Keratinocyte (primary cell): Measurements from ENCODE around the gene PGS1. TPM values are rescaled to one million over a fixed set of nuclear protein-coding genes. Genes with fewer than 3 reads are reported as not detected.

ENCODE experiments used
- DNase-seq: peaks from one replicate; pipeline ENCODE4 v3.0.0-alpha.2; 2011; ENCODE audit warnings: low read depth, missing footprints, low spot score
- FAIRE-seq: peaks from 2 replicates; lab custom pipeline; 2011; peaks lifted over from hg19 to GRCh38; lab: Jason Lieb, UNC
- H2AFZ ChIP-seq: 2 replicates; pipeline ENCODE4 v1.6.0; 2012; ENCODE audit warnings: low read length, control low read depth, inconsistent platforms; ENCODE audit not compliant: control insufficient read depth
- H3K27ac ChIP-seq: 2 replicates; pipeline ENCODE4 v1.5.1; 2011; ENCODE audit warnings: low read length; ENCODE audit not compliant: control insufficient read depth, insufficient read depth
- H3K27me3 ChIP-seq: 3 replicates; pipeline ENCODE4 v1.6.0; 2011; ENCODE audit warnings: low read length; ENCODE audit not compliant: control insufficient read depth, insufficient read depth; ENCODE audit errors: extremely low read depth
- H3K36me3 ChIP-seq, 2 experiments: 2 replicates in 1 of 2; 3 replicates in 1 of 2; pipeline ENCODE4 v1.5.1; 2011; ENCODE audit warnings: low read length in 2 of 2, mild to moderate bottlenecking in 1 of 2; ENCODE audit not compliant: control insufficient read depth in 2 of 2, insufficient read depth in 2 of 2; ENCODE audit errors: extremely low read depth in 1 of 2
- H3K4me1 ChIP-seq: 3 replicates; pipeline ENCODE4 v1.5.1; 2011; ENCODE audit warnings: low read length; ENCODE audit not compliant: control insufficient read depth, insufficient read depth; ENCODE audit errors: extremely low read depth
- H3K4me2 ChIP-seq: 3 replicates; pipeline ENCODE4 v1.6.0; 2011; ENCODE audit warnings: low read depth, low read length; ENCODE audit not compliant: control insufficient read depth, insufficient read depth; ENCODE audit errors: extremely low read depth
- H3K4me3 ChIP-seq, 3 experiments: fragments of 200-600 bp in 1 of 3; sonication (generic) in 1 of 3; 2 replicates in 2 of 3; 3 replicates in 1 of 3; pipeline ENCODE4 v1.5.1; 2011 to 2016; ENCODE audit warnings: low read length in 3 of 3, mild to moderate bottlenecking in 3 of 3, control low read depth in 2 of 3, inconsistent platforms in 1 of 3, low read depth in 1 of 3, mixed read lengths in 1 of 3, mixed run types in 1 of 3, moderate library complexity in 1 of 3; ENCODE audit not compliant: control insufficient read depth in 2 of 3, insufficient read depth in 2 of 3; ENCODE audit errors: extremely low read depth in 1 of 3
- H3K79me2 ChIP-seq: 2 replicates; pipeline ENCODE4 v1.6.0; 2012; ENCODE audit warnings: low read length; ENCODE audit not compliant: control insufficient read depth, insufficient read depth
- H3K9ac ChIP-seq: 3 replicates; pipeline ENCODE4 v1.6.0; 2011; ENCODE audit warnings: low read length; ENCODE audit not compliant: control insufficient read depth, insufficient read depth; ENCODE audit errors: extremely low read depth
- H3K9me1 ChIP-seq: 3 replicates; pipeline ENCODE4 v1.6.0; 2011; ENCODE audit warnings: low read length; ENCODE audit not compliant: control insufficient read depth, insufficient read depth; ENCODE audit errors: extremely low read depth
- H3K9me3 ChIP-seq: 2 replicates; pipeline ENCODE4 v1.5.1; 2012; ENCODE audit warnings: low read depth, low read length; ENCODE audit not compliant: control insufficient read depth
- H4K20me1 ChIP-seq: 3 replicates; pipeline ENCODE4 v1.6.0; 2011; ENCODE audit warnings: low read length; ENCODE audit not compliant: control insufficient read depth, insufficient read depth; ENCODE audit errors: extremely low read depth
- CTCF ChIP-seq, 3 experiments: IDR thresholded peaks in 1 of 3; conservative IDR thresholded peaks in 1 of 3; optimal IDR thresholded peaks in 1 of 3; 2 replicates in 2 of 3; 3 replicates in 1 of 3; pipeline versions ENCODE3 to v1.5.1; 2011; ENCODE audit warnings: low read length in 3 of 3, mild to moderate bottlenecking in 3 of 3, moderate library complexity in 2 of 3, control low read depth in 1 of 3, inconsistent platforms in 1 of 3; ENCODE audit not compliant: insufficient read depth in 2 of 3; ENCODE audit errors: extremely low read depth in 1 of 3
- EZH2 ChIP-seq: IDR thresholded peaks from one replicate; pipeline ENCODE4 v1.6.1; 2012; ENCODE audit warnings: inconsistent platforms, mild to moderate bottlenecking, low read length, moderate library complexity
- dilution Hi-C: fragments of 300-500 bp; cut with MboI; formaldehyde crosslinking; loops from one replicate; pipeline ENCODE4 v1.7.0; 2020; ENCODE audit warnings: low sequenced_read_pairs; ENCODE audit not compliant: extremely low pct_ligation_motif_present
- polyA plus RNA-seq, 5 experiments: library from polyadenylated mRNA; depleted of rRNA in 3 of 5; stranded (reverse) in 3 of 5; stranded (forward) in 1 of 5; unstranded in 1 of 5; fragments of >200 nt; gene quantifications; 1 replicate in 1 of 5; 2 replicates in 3 of 5; 3 replicates in 1 of 5; pipeline versions ENCODE4 v1.2.1 to v1.2.3, GENCODE V29; 2011 to 2012; ENCODE audit warnings: missing spikeins in 2 of 5, low read depth in 1 of 5, low replicate concordance in 1 of 5

The PGS1 gene
- polyA plus RNA-seq, 1 donor (not counting 4 experiments of a cell fraction or from before 2014, with no cell fraction given): 19.6 TPM

GRCh38 chr17:78358538-78359320 is 19.7 kb upstream of the PGS1 start:
- no peaks in the 10 kb centered on the region for H3K9me3 ChIP-seq
- H4K20me1 ChIP-seq: peaks cover 5% of the 10 kb centered on the region
- H2AFZ ChIP-seq: no peak overlapping the region
- dilution Hi-C loops: no loop called here
- peak overlapping the region; percentile 80 for H3K4me2 ChIP-seq
- H3K36me3 ChIP-seq: peaks cover 3 to 17% of the 10 kb centered on the region in 2 experiments
- H3K27ac ChIP-seq: peak overlapping the region; percentile 77
- H3K9ac ChIP-seq: peak overlapping the region; percentile 92
- peak overlapping the region; percentile 81 to 91 (median 88) for H3K4me3 ChIP-seq
- H3K27me3 ChIP-seq: peaks cover 8% of the 10 kb centered on the region
- H3K9me1 ChIP-seq: no peaks in the 10 kb centered on the region
- peaks cover 39% of the 10 kb centered on the region for H3K4me1 ChIP-seq
- DNase-seq: no peak
- FAIRE-seq: no peak
- H3K79me2 ChIP-seq: peaks cover 25% of the 10 kb centered on the region
- no peak for TF ChIP-seq CTCF (optimal IDR thresholded peaks at IDR 0.05 in 1 of 3, IDR thresholded peaks at IDR 0.05 in 1 of 3, conservative IDR thresholded peaks at IDR 0.05 in 1 of 3; ENCODE audit: extremely low read depth in 1 of 3, insufficient read depth in 2 of 3, low read length in 3 of 3)
- no peak for TF ChIP-seq EZH2

DNA sequence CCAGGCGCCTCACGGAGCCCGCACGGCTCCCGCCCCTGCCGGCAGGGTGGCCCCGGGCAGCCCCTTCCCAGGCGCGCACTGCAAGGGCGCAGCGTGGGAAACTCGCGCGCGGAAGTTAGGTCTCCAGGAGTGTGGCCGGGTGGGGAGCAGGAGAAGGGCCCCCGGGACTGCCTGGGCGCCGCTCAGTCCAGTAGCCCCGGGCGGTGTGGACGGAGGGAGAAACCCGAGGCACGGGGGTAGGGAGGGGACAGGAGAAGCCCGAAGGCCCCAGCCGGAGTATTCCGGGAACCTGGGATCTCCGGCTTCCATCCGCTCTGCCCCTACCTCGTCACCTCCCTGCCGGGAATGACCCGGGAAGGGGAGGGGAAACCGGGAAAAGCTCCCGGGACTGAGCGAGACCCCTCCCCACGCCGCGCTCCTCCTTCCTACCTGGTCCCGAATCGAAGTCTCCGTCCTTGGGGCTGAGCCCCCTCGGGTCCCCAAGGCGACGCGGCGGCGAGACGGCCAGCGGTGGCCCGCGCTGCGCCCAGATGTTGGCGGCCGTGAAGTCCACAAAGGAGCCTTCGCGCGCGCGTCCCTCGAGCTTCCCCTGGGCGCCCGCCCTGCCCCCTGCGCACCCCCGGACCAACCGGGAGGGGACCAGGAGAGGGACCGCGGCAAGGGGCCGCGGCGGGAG is 19.0 kb upstream of the PGS1 start:
- peak overlapping the region; percentile 92 for H3K9ac ChIP-seq
- H3K27me3 ChIP-seq: peaks cover 8% of the 10 kb centered on the region
- peaks cover 3 to 17% of the 10 kb centered on the region in 2 experiments for H3K36me3 ChIP-seq
- H3K4me2 ChIP-seq: peak overlapping the region; percentile 80
- peak overlapping the region; percentile 81 to 91 (median 88) for H3K4me3 ChIP-seq
- H2AFZ ChIP-seq: peak overlapping the region; percentile 40
- H4K20me1 ChIP-seq: peaks cover 5% of the 10 kb centered on the region
- H3K9me3 ChIP-seq: no peaks in the 10 kb centered on the region
- TF ChIP-seq CTCF (optimal IDR thresholded peaks at IDR 0.05 in 1 of 3, IDR thresholded peaks at IDR 0.05 in 1 of 3, conservative IDR thresholded peaks at IDR 0.05 in 1 of 3; ENCODE audit: extremely low read depth in 1 of 3, insufficient read depth in 2 of 3, low read length in 3 of 3) (no peak), EZH2 (no peak)
- FAIRE-seq: no peak
- H3K4me1 ChIP-seq: peaks cover 39% of the 10 kb centered on the region
- no peaks in the 10 kb centered on the region for H3K9me1 ChIP-seq
- peak overlapping the region; percentile 77 for H3K27ac ChIP-seq
- peaks cover 25% of the 10 kb centered on the region for H3K79me2 ChIP-seq
- dilution Hi-C loops: no loop called here
- no peak for DNase-seq
